Gastroesophageal sphincter (tissue), 4 donors: ENCODE results near the gene CAP1. TPM values are rescaled to one million over a fixed set of nuclear protein-coding genes. Genes with fewer than 3 reads are reported as not detected.

Experiments
- ATAC-seq: fragments of 150-250 bp; one replicate; pipeline ENCODE4 v1.9.1; 2016; ENCODE audit warnings: mild to moderate bottlenecking, moderate library complexity
- H3K27ac ChIP-seq, 4 donors: fragments of 200-600 bp; sonication (generic) in 3 of 4; 1 replicate in 3 of 4; 2 replicates in 1 of 4; pipeline ENCODE4 v1.5.1; 2016 to 2019
- H3K27me3 ChIP-seq: fragments of 200-600 bp; sonication (generic); one replicate; pipeline ENCODE4 v1.5.1; 2019
- H3K36me3 ChIP-seq, 2 donors: fragments of 200-600 bp; sonication (generic); one replicate each; pipeline ENCODE4 v1.5.1; 2019; ENCODE audit warnings: control low read depth in 1 of 2
- H3K4me1 ChIP-seq, 3 donors: fragments of 200-600 bp; sonication (generic); 1 replicate in 2 of 3; 2 replicates in 1 of 3; pipeline ENCODE4 v1.5.1; 2016 to 2019; ENCODE audit warnings: control low read depth in 2 of 3
- H3K4me3 ChIP-seq, 2 donors: fragments of 200-600 bp; sonication (generic); one replicate each; pipeline ENCODE4 v1.5.1; 2019; ENCODE audit warnings: mild to moderate bottlenecking in 1 of 2, moderate library complexity in 1 of 2
- H3K9me3 ChIP-seq, 3 donors: fragments of 200-600 bp; sonication (generic); one replicate each; pipeline ENCODE4 v1.5.1; 2017 to 2019; ENCODE audit warnings: control low read depth in 2 of 3
- CTCF ChIP-seq, 4 experiments: fragments of 200-600 bp in 2 of 4; fragments of 450-650 bp in 2 of 4; sonication (generic) in 1 of 4; IDR thresholded peaks; one replicate each; pipeline ENCODE4 v1.5.1; 2017 to 2019; ENCODE audit warnings: antibody characterized with exemption in 4 of 4, mild to moderate bottlenecking in 2 of 4, moderate library complexity in 2 of 4
- EP300 ChIP-seq: sonication (generic); formaldehyde crosslinking; IDR thresholded peaks from one replicate; pipeline ENCODE4 v1.6.1; 2017; ENCODE audit warnings: antibody characterized with exemption, mild to moderate bottlenecking
- POLR2A ChIP-seq, 2 donors: fragments of 450-650 bp; IDR thresholded peaks; one replicate each; pipeline ENCODE4 v1.6.1; 2017; ENCODE audit warnings: antibody characterized with exemption in 2 of 2, mild to moderate bottlenecking in 2 of 2, moderate library complexity in 1 of 2
- POLR2AphosphoS5 ChIP-seq: sonication (generic); formaldehyde crosslinking; IDR thresholded peaks from one replicate; pipeline ENCODE4 v1.6.1; 2017; ENCODE audit warnings: antibody characterized with exemption
- WGBS, 2 donors: methylation state at CpG; one replicate each; pipeline ENCODE4 v1.1.5; 2018; ENCODE audit warnings: low coverage in 1 of 2; 5-methylcytosine and 5-hydroxymethylcytosine counted together
- total RNA-seq, 4 donors: library from RNA; depleted of rRNA; stranded (reverse); fragments of >200 nt; gene quantifications; one replicate each; pipeline ENCODE4 v1.1.0, GENCODE V29; 2016

The CAP1 gene
- total RNA-seq, 4 donors from 2014 or later, result 421 to 533 (median 500) TPM

DNA sequence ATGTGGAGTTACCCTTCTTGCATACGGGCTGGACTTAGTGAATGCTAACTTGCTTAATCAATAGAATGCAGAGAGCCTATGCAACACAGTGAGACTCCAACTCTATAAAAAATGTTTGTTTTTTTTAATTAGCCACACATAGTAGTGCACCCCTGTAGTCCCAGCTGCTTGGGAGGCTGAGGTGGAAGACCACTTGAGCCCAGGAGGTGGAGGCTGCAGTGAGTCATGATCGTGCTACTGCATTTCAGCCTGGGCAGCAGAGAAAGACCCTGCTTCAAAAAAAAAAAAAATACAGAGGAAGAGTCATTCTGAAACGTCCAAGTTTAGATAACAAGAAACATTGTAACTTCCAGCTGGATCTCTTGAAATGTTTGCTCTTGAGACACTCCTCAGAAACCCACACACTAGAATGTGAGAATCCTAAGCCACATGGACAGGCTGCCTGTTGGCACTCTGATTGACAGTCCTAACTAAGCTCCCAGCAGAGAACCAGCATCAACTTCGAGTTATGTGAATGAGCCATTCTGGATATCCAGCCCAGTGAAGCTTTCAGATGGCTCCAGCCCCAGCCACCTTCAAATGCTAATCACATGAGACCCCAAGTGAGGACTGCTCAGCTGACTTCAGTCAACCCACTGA, 20.0 kb upstream of the CAP1 start:
- Histone ChIP-seq H3K27ac (no peak overlapping the region), H3K27me3 (peaks cover 4% of the 10 kb centered on the region), H3K36me3 (no peaks in the 10 kb centered on the region), H3K9me3 (peaks cover 0 to 14% (median 0%) of the 10 kb centered on the region in 3 donors), H3K4me3 (no peak overlapping the region), H3K4me1 (no peaks in the 10 kb centered on the region)
- WGBS, 2 donors, result 34 to 42% methylated on average over 2 to 3 of the region's 4 CpGs
- ATAC-seq, result no peak
- TF ChIP-seq POLR2A (IDR thresholded peaks at IDR 0.05) (no peak), EP300 (no peak), POLR2AphosphoS5 (no peak), CTCF (IDR thresholded peaks at IDR 0.05) (no peak)

DNA sequence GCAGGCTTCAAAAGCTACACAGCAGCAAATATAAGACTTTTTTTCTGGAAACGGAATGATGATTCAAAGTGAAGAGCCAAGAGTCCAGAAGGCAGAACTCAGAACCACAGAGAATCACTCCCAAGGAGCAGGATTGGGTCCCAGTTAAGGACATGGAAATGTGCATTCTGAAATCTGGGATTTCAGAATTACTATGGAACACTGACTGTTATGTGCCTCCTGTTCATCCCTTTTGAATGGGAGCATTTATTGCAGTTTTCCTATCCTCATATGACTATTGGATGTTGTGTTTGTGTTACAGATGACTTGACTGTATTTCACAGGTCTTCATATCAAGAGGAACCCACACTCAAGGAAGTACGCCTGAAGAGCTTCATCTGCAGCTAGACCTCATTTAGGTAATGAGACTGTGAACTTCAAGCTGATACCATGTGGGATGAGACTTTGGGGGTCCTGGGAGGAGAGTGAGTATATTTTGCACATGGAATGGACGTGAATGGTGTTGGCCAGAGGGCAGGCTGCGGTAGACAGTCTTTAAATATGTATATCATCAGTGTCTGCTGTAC, 17.1 kb upstream of the CAP1 start:
- no peak for ATAC-seq
- TF ChIP-seq POLR2AphosphoS5, result no peak
- no peak for TF ChIP-seq EP300
- no peak for TF ChIP-seq POLR2A (IDR thresholded peaks at IDR 0.05)
- no peak for TF ChIP-seq CTCF (IDR thresholded peaks at IDR 0.05)
- Histone ChIP-seq H3K9me3 (peaks cover 0 to 14% (median 0%) of the 10 kb centered on the region in 3 donors), H3K27me3 (peaks cover 11% of the 10 kb centered on the region), H3K4me1 (no peaks in the 10 kb centered on the region), H3K4me3 (no peak overlapping the region), H3K27ac (no peak overlapping the region), H3K36me3 (no peaks in the 10 kb centered on the region)
- WGBS, 2 donors, result 75 to 92% methylated on average over 2 to 4 of the region's 4 CpGs

- TF ChIP-seq POLR2A (IDR thresholded peaks at IDR 0.05) (no peak), POLR2AphosphoS5 (no peak), CTCF (IDR thresholded peaks at IDR 0.05) (no peak), EP300 (no peak)
- 65 to 72% methylated on average over 2 of the region's 2 CpGs for WGBS, 2 donors
Observed at GRCh38 chr1:40024671-40025070, 15.9 kb upstream of the CAP1 start.

GRCh38 chr1:40027647-40028046, 12.9 kb upstream of the CAP1 start:
- TF ChIP-seq CTCF (IDR thresholded peaks at IDR 0.05) (no peak), EP300 (no peak), POLR2AphosphoS5 (no peak), POLR2A (IDR thresholded peaks at IDR 0.05) (no peak)
- ATAC-seq, result no peak
- no peak overlapping the region for H3K4me3 ChIP-seq
- H3K9me3 ChIP-seq, result peaks cover 0 to 12% (median 0%) of the 10 kb centered on the region in 3 donors
- H3K4me1 ChIP-seq, result peaks cover 0 to 7% (median 0%) of the 10 kb centered on the region in 3 donors
- no peaks in the 10 kb centered on the region for H3K36me3 ChIP-seq
- H3K27ac ChIP-seq, result no peak overlapping the region
- peaks cover 8% of the 10 kb centered on the region for H3K27me3 ChIP-seq

More at GRCh38 chr1:40024671-40025070, 15.9 kb upstream of the CAP1 start:
- H3K4me1 ChIP-seq, result no peaks in the 10 kb centered on the region
- H3K9me3 ChIP-seq, result peaks cover 0 to 14% (median 0%) of the 10 kb centered on the region in 3 donors
- no peaks in the 10 kb centered on the region for H3K36me3 ChIP-seq
- no peak overlapping the region for H3K4me3 ChIP-seq
- no peak overlapping the region for H3K27ac ChIP-seq
- peaks cover 8% of the 10 kb centered on the region for H3K27me3 ChIP-seq
- ATAC-seq, result no peak

- no peak for ATAC-seq
Observed at GRCh38 chr1:40029608-40030007, 10.9 kb upstream of the CAP1 start.

More at GRCh38 chr1:40029608-40030007, 10.9 kb upstream of the CAP1 start:
- Histone ChIP-seq H3K9me3 (no peaks in the 10 kb centered on the region), H3K27me3 (peaks cover 8% of the 10 kb centered on the region), H3K4me1 (peaks cover 0 to 10% (median 0%) of the 10 kb centered on the region in 3 donors), H3K27ac (no peak overlapping the region), H3K4me3 (no peak overlapping the region), H3K36me3 (no peaks in the 10 kb centered on the region)
- 69 to 70% methylated on average over 2 to 3 of the region's 3 CpGs for WGBS, 2 donors
- TF ChIP-seq CTCF (IDR thresholded peaks at IDR 0.05) (no peak), EP300 (no peak), POLR2AphosphoS5 (no peak), POLR2A (IDR thresholded peaks at IDR 0.05) (no peak)
